A549 treated with CpdA at 1 μM for 4 hours (cell line): Measurements from ENCODE around the gene RIMS3. TPM values are rescaled to one million over a fixed set of nuclear protein-coding genes. Genes with fewer than 3 reads are reported as not detected.

Experiments used
- total RNA-seq: library from RNA; stranded (reverse); fragments of 200-300 nt; extraction: Qiagen RNA extraction; gene quantifications from 5 replicates; pipeline ENCODE4 v1.2.3, GENCODE V29; 2022; ENCODE audit warnings: low read depth

Gene RIMS3
- 0.48 to 0.99 TPM (median 0.88 TPM) in 5 replicates for total RNA-seq

GRCh38 chr1:40665335-40666171 is at the start of gene RIMS3:
TSS of gene RIMS3 (minus strand) at chr1:40665682. CDS start at chr1:40641925, 23,757 bp downstream.

DNA sequence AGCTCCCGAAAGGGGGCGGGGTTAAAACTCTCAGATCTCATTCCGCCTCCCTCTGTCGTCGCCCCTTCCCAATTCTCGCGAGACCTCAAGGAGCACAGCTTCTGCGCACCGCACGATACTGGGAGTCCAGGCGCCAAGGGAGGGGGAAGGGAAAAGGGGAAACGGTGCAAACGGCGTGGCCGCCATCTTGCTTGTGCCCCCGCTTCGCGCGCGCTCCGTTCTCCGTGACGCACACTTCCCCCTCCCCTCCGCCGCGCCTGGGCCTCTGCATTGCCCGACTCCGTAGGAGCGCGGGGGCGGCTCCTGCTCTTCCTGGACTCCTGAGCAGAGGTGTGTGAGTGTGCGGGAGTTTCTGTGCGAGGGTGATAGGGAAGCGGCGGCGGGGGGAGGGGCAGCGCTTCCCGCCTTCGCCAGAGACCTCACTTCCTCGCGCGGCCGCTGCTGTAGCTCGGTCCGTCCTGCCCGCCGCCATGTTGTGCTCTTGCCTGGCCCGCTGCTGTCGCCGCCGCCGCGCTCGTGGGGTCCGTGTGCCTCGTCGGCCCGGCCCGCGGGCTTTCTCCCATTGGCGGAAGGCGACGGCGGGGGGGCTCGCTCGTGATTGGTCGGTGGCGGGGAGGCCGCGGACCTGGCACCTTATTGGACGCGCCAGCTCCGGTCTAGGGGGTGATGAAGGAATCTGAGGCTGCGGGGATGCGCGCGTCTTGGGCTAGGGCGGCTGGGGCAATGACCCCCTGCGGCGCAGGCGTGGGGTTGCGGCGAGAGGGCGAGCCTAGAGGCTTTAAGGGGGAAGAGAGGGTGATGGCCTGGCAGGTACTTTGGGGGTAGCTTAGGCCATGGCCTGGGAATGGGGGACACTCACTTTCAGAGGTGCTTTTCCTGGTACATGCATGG is 26.3 kb upstream of the RIMS3 start, which contains the start of gene NFYC:
TSS of gene NFYC (plus strand) at position 167 of the 891 bp plus-strand sequence. CDS start 47,140 bp downstream, outside the sequence.

Other genes starting within 250 kb of the RIMS3 start
- 1.6 to 2.1 TPM (median 1.7 TPM) in 5 replicates for gene ZFP69B, start 215.2 kb downstream of the RIMS3 start, total RNA-seq
- not detected in 5 replicates for gene ZFP69, start 188.4 kb downstream of the RIMS3 start, total RNA-seq
- 3.8 to 5.0 TPM (median 4.6 TPM) in 5 replicates for gene EXO5, start 156.9 kb downstream of the RIMS3 start, total RNA-seq
- gene ZNF684, start 134.0 kb downstream of the RIMS3 start, total RNA-seq, result 1.9 to 2.4 TPM (median 2.0 TPM) in 5 replicates
- gene NFYC, start 26.0 kb upstream of the RIMS3 start, total RNA-seq, result 39.6 to 45.8 TPM (median 41.2 TPM) in 5 replicates
- 0.14 to 0.39 TPM (median 0.25 TPM) in 5 replicates for gene KCNQ4, start 118.1 kb upstream of the RIMS3 start, total RNA-seq
- gene CITED4, start 196.7 kb upstream of the RIMS3 start, total RNA-seq, result 25.2 to 62.6 TPM (median 52.3 TPM) in 5 replicates